ENCODE results near the gene CLTCL1. TPM values are rescaled to one million over a fixed set of nuclear protein-coding genes. Genes with fewer than 3 reads are reported as not detected.

CLTCL1 gene
- total RNA-seq = 1 to 10 TPM; 2.7 to 4.8 TPM
- 1 to 10 TPM; 2.0 to 2.4 TPM for polyA plus RNA-seq

GRCh38 chr22:19291580-19292457, at the start of gene CLTCL1:
CLTCL1 (minus strand) TSS chr22:19291719; CDS start chr22:19291641, 78 bp downstream.
- H3K4me3 ChIP-seq (ENCODE audit: low read depth in 1 of 3, low read length in 3 of 3) = peak within 1 kb of the TSS; percentile 78 to 95 (median 92)
- peaks cover 3 to 20% (median 15%) of the 10 kb centered on the region in 4 donors for H3K4me1 ChIP-seq (ENCODE audit: control insufficient read depth in 4 of 4, insufficient read depth in 4 of 4, low read length in 3 of 4)
- H3K9me3 ChIP-seq (ENCODE audit: control insufficient read depth in 4 of 4, low read length in 3 of 4) = no peaks in the 10 kb centered on the region
- TF ChIP-seq YY1 (IDR thresholded peaks at IDR 0.05) (no peak), MAX (IDR thresholded peaks at IDR 0.05) (peak; percentile 29), SP1 (IDR thresholded peaks at IDR 0.05) (peak; percentile 26), HNF4A (conservative IDR thresholded peaks at IDR 0.05) (no peak), ATF3 (IDR thresholded peaks at IDR 0.05) (no peak)
- 2% methylated on average over 71 of the region's 74 CpGs for WGBS
- H3K27me3 ChIP-seq (ENCODE audit: control insufficient read depth in 4 of 4, insufficient read depth in 4 of 4, low read length in 3 of 4) = no peaks in the 10 kb centered on the region
- DNase-seq (ENCODE audit: low spot score) = peak; percentile 85
- H3K27ac ChIP-seq (ENCODE audit: low read depth in 1 of 2, low read length in 2 of 2) = peak within 1 kb of the TSS; percentile 66 to 89
- peak within 1 kb of the TSS; percentile 20 to 66 for H3K9ac ChIP-seq (ENCODE audit: low read depth in 1 of 2, low read length in 2 of 2)
- H3K36me3 ChIP-seq (ENCODE audit: control insufficient read depth in 4 of 4, insufficient read depth in 3 of 4, low read depth in 1 of 4, low read length in 3 of 4) = no peaks in the 10 kb centered on the region

GRCh38 chr22:19337137-19337536, 45.6 kb upstream of the CLTCL1 start:
- no peak for TF ChIP-seq CTCF (IDR thresholded peaks at IDR 0.05; ENCODE audit: low read depth, low read length, missing input control)
- TF ChIP-seq EGR1 (IDR thresholded peaks at IDR 0.05; ENCODE audit: low read depth in 2 of 2) = no peak
- TF ChIP-seq FOXA2 (IDR thresholded peaks at IDR 0.05) = no peak
- no peak for TF ChIP-seq GABPA (IDR thresholded peaks at IDR 0.05 in 1 of 2, conservative IDR thresholded peaks at IDR 0.05 in 1 of 2)
- no peak for TF ChIP-seq NR2F2 (IDR thresholded peaks at IDR 0.05)
- no peak for TF ChIP-seq TAF1 (conservative IDR thresholded peaks at IDR 0.05)
- no peak for TF ChIP-seq ATF3 (IDR thresholded peaks at IDR 0.05)
- TF ChIP-seq MAX (IDR thresholded peaks at IDR 0.05) = no peak
- TF ChIP-seq REST (IDR thresholded peaks at IDR 0.05) = no peak
- no peak for TF ChIP-seq RXRA (IDR thresholded peaks at IDR 0.05)
- TF ChIP-seq RAD21 (IDR thresholded peaks at IDR 0.05) = no peak
- TF ChIP-seq SP1 (IDR thresholded peaks at IDR 0.05) = no peak
- no peak for TF ChIP-seq JUND (IDR thresholded peaks at IDR 0.05)
- H3K36me3 ChIP-seq (ENCODE audit: control insufficient read depth in 4 of 4, insufficient read depth in 3 of 4, low read depth in 1 of 4, low read length in 3 of 4) = peaks cover 5 to 26% (median 19%) of the 10 kb centered on the region in 4 donors
- 95% methylated on average over 2 of the region's 2 CpGs for WGBS

More at GRCh38 chr22:19337137-19337536, 45.6 kb upstream of the CLTCL1 start:
- H3K4me3 ChIP-seq (ENCODE audit: low read depth in 1 of 3, low read length in 3 of 3) = no peak overlapping the region
- no peak for DNase-seq (ENCODE audit: low spot score)
- no peaks in the 10 kb centered on the region for H3K27me3 ChIP-seq (ENCODE audit: control insufficient read depth in 4 of 4, insufficient read depth in 4 of 4, low read length in 3 of 4)
- peaks cover 0 to 7% (median 2%) of the 10 kb centered on the region in 4 donors for H3K4me1 ChIP-seq (ENCODE audit: control insufficient read depth in 4 of 4, insufficient read depth in 4 of 4, low read length in 3 of 4)
- H3K9ac ChIP-seq (ENCODE audit: low read depth in 1 of 2, low read length in 2 of 2) = no peak overlapping the region
- H3K9me3 ChIP-seq (ENCODE audit: control insufficient read depth in 4 of 4, low read length in 3 of 4) = peaks cover 0 to 1% (median 0%) of the 10 kb centered on the region in 4 donors
- no peak overlapping the region for H3K27ac ChIP-seq (ENCODE audit: low read depth in 1 of 2, low read length in 2 of 2)

Data from liver (tissue), 9 donors.